ENCODE data around the gene CPOX.

DNA sequence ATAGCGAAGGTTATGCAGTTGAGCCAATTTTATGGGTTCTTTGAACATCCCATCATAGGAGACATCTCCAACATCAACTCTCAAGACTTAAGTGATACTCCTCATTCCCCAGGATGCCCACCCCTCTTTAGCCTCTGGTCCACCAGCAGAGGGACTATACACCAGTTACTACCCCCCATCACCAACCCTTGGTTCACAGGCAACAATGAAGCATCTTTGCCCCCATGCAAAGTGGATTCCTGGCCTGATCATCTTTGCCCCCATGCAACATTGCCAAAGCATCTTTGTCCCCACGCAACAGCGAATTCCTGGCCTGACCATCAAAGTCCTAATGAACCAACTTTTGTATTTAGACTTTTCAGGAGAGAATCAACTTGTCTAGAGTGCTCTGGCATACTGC lies 42.6 kb downstream of the CPOX start:
- TF ChIP-seq, protein P1, sequence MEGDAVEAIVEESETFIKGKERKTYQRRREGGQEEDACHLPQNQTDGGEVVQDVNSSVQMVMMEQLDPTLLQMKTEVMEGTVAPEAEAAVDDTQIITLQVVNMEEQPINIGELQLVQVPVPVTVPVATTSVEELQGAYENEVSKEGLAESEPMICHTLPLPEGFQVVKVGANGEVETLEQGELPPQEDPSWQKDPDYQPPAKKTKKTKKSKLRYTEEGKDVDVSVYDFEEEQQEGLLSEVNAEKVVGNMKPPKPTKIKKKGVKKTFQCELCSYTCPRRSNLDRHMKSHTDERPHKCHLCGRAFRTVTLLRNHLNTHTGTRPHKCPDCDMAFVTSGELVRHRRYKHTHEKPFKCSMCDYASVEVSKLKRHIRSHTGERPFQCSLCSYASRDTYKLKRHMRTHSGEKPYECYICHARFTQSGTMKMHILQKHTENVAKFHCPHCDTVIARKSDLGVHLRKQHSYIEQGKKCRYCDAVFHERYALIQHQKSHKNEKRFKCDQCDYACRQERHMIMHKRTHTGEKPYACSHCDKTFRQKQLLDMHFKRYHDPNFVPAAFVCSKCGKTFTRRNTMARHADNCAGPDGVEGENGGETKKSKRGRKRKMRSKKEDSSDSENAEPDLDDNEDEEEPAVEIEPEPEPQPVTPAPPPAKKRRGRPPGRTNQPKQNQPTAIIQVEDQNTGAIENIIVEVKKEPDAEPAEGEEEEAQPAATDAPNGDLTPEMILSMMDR (IDR thresholded peaks at IDR 0.05) = no peak
- TF ChIP-seq POLR2A (IDR thresholded peaks at IDR 0.05; ENCODE audit: low read depth) = no peak
